ENCODE results near the gene PVRIG. TPM values are rescaled to one million over a fixed set of nuclear protein-coding genes. Genes with fewer than 3 reads are reported as not detected.

Gene PVRIG
- total and polyA plus RNA-seq, 9 of the 15 experiments (the other 6 are each of a cell fraction or from before 2014, with no cell fraction given): 0.16 to 0.64 TPM; not detected in 7

DNA sequence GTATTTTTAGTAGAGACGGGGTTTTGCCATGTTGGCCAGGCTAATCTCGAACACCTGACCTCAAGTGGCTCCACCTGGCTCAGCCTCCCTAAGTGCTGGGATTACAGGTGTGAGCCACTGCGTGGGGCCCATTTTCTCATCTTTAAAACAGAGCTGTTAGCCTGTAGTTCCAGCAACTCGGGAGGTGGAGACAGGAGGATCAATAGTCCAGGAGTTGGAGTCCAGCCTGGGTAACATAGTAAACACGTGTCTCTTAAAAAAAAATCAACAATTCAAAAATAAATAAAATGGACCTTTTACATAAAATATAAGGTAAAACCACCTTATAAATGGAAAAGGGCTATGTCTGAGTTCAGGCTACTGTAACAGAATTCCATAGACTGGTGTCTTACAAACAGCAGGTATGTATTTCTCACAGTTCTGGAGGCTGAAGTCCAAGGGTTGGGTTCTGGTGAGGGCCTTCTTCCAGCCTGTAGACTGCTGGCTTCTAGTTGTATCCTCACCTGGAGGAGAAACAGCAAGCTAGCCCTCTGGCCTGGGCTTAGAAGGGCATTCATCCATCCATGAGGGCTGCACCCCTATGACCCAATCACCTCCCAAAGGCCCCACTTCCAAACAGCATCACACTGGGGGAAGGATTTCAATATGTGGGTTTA lies 7.0 kb upstream of the PVRIG start (continued):
- TF ChIP-seq, protein P1, sequence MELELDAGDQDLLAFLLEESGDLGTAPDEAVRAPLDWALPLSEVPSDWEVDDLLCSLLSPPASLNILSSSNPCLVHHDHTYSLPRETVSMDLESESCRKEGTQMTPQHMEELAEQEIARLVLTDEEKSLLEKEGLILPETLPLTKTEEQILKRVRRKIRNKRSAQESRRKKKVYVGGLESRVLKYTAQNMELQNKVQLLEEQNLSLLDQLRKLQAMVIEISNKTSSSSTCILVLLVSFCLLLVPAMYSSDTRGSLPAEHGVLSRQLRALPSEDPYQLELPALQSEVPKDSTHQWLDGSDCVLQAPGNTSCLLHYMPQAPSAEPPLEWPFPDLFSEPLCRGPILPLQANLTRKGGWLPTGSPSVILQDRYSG (tag; conservative IDR thresholded peaks at IDR 0.05; ENCODE audit: low read depth): no peak
- TF ChIP-seq MAFF (IDR thresholded peaks at IDR 0.05; ENCODE audit: low read length) (no peak), ZNF583 (CRISPR knock-in tag; IDR thresholded peaks at IDR 0.05) (no peak), FIP1L1 (IDR thresholded peaks at IDR 0.05; ENCODE audit: low read depth, low read length, poor library complexity, severe bottlenecking) (no peak)
- TF ChIP-seq, protein P2, sequence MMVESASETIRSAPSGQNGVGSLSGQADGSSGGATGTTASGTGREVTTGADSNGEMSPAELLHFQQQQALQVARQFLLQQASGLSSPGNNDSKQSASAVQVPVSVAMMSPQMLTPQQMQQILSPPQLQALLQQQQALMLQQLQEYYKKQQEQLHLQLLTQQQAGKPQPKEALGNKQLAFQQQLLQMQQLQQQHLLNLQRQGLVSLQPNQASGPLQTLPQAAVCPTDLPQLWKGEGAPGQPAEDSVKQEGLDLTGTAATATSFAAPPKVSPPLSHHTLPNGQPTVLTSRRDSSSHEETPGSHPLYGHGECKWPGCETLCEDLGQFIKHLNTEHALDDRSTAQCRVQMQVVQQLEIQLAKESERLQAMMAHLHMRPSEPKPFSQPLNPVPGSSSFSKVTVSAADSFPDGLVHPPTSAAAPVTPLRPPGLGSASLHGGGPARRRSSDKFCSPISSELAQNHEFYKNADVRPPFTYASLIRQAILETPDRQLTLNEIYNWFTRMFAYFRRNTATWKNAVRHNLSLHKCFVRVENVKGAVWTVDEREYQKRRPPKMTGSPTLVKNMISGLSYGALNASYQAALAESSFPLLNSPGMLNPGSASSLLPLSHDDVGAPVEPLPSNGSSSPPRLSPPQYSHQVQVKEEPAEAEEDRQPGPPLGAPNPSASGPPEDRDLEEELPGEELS (CRISPR knock-in tag; IDR thresholded peaks at IDR 0.05; ENCODE audit: borderline replicate concordance): no peak

- no TSS peak for BruUV-seq (replicated peaks)
- Histone ChIP-seq H2AFZ (ENCODE audit: low read depth, low read length) (no peak overlapping the region), H3K4me1 (replicated peaks in 1 of 2; ENCODE audit: control insufficient read depth in 2 of 2, insufficient read depth in 2 of 2, low read length in 2 of 2) (peaks cover 13 to 17% of the 10 kb centered on the region in 2 experiments), H3K27ac (ENCODE audit: extremely low read depth, low read depth, low read length) (no peak overlapping the region), H3K36me3 (ENCODE audit: control insufficient read depth, insufficient read depth, low read length) (no peaks in the 10 kb centered on the region), H3K9ac (ENCODE audit: insufficient read depth in 1 of 2, low read depth in 2 of 2, low read length in 2 of 2) (no peak overlapping the region), H3K4me2 (ENCODE audit: insufficient read depth, low read length) (no peak overlapping the region), H3K79me2 (ENCODE audit: control insufficient read depth, insufficient read depth, low read length) (no peaks in the 10 kb centered on the region), H3K4me3 (no peak overlapping the region), H4K20me1 (replicated peaks; ENCODE audit: control insufficient read depth, insufficient read depth, low read length) (no peaks in the 10 kb centered on the region), H3K27me3 (ENCODE audit: control insufficient read depth in 2 of 2, insufficient read depth in 2 of 2, low read length in 2 of 2) (no peaks in the 10 kb centered on the region), H3K9me3 (replicated peaks; ENCODE audit: control insufficient read depth, insufficient read depth, low read depth, low read length) (no peaks in the 10 kb centered on the region), H3K9me1 (ENCODE audit: control insufficient read depth, insufficient read depth, low read length) (peaks cover 4% of the 10 kb centered on the region)
- no peak for DNase-seq (ENCODE audit: extremely low read depth in 1 of 4, low spot score in 3 of 4)
- ATAC-seq: no peak
- 43% methylated on average over 6 of the region's 6 CpGs for WGBS (ENCODE audit: insufficient coverage, low coverage, missing lambda C conversion rate)
- ChIA-PET POLR2A (interaction anchor here (0.6 to 1.6 kb wide), 2 partner anchors 11 to 19 kb away, joined by 3 read pairs; no protein-coding TSS in a partner anchor), CTCF (ENCODE audit: low intra/inter-chr PET ratio) (no interaction called here)
- in situ Hi-C loops (cut with MboI) (loop anchor here (5.0 to 10.0 kb wide), 2 partner anchors 81 to 219 kb away; no protein-coding TSS in a partner anchor), intact Hi-C loops (cut with micrococcal nuclease) (loop anchor here (10.0 kb wide), 1 partner anchor 219 kb away; no protein-coding TSS in a partner anchor)
- FAIRE-seq: no peak
- TF ChIP-seq POU5F1 (IDR thresholded peaks at IDR 0.05; ENCODE audit: borderline replicate concordance, low read depth, low read length, partially characterized antibody): no peak
- TF ChIP-seq PTRF (tag; IDR thresholded peaks at IDR 0.05): no peak
- TF ChIP-seq HDAC2 (IDR thresholded peaks at IDR 0.05): no peak
- TF ChIP-seq WHSC1 (IDR thresholded peaks at IDR 0.05; ENCODE audit: low read length): no peak
- no peak for TF ChIP-seq TBL1XR1 (IDR thresholded peaks at IDR 0.05; ENCODE audit: low read length in 2 of 2)
- no peak for TF ChIP-seq ZC3H4 (CRISPR knock-in tag; IDR thresholded peaks at IDR 0.05; ENCODE audit: borderline replicate concordance)
- TF ChIP-seq FOS (IDR thresholded peaks at IDR 0.05; ENCODE audit: extremely low read depth, insufficient read length): no peak
- TF ChIP-seq ZNF347 (CRISPR knock-in tag; IDR thresholded peaks at IDR 0.05; ENCODE audit: low read depth): no peak
- no peak for TF ChIP-seq ZBTB49 (CRISPR knock-in tag; IDR thresholded peaks at IDR 0.05; ENCODE audit: borderline replicate concordance)
- TF ChIP-seq EP400 (IDR thresholded peaks at IDR 0.05): no peak
- no peak for TF ChIP-seq ZNF79 (CRISPR knock-in tag; IDR thresholded peaks at IDR 0.05; ENCODE audit: low read depth)
Measured at GRCh38 chr7:100213672-100214071, 6.1 kb upstream of the PVRIG start.

Measured in K562 (cell line).